Lower leg skin (tissue), 4 donors: ENCODE measurements around the gene KRT1. TPM values are rescaled to one million over a fixed set of nuclear protein-coding genes. Genes with fewer than 3 reads are reported as not detected.

Experiments
- DNase-seq, 2 donors: peaks; one replicate each; pipeline ENCODE4 v3.0.0-alpha.2; 2019; ENCODE audit warnings: low spot score in 2 of 2
- H3K4me3 ChIP-seq: fragments of 200-600 bp; sonication (generic); 2 replicates; pipeline ENCODE4 v1.5.1; 2017; ENCODE audit warnings: mild to moderate bottlenecking, low read depth; ENCODE audit not compliant: poor library complexity, severe bottlenecking
- CTCF ChIP-seq, 3 donors: fragments of 450-650 bp; IDR thresholded peaks; one replicate each; pipeline ENCODE4 v1.5.1; 2016; ENCODE audit warnings: antibody characterized with exemption in 3 of 3, mild to moderate bottlenecking in 3 of 3, moderate library complexity in 2 of 3
- POLR2A ChIP-seq, 2 donors: fragments of 450-650 bp; IDR thresholded peaks; one replicate each; pipeline ENCODE4 v1.6.1; 2016 to 2017; ENCODE audit warnings: antibody characterized with exemption in 2 of 2, mild to moderate bottlenecking in 1 of 2, moderate library complexity in 1 of 2
- WGBS, 2 donors: methylation state at CpG; one replicate each; pipeline ENCODE4 v1.1.5; 2018; 5-methylcytosine and 5-hydroxymethylcytosine counted together
- intact Hi-C: fragments of 100-400 bp; cut with DNase I; formaldehyde crosslinking; loops from one replicate; pipeline ENCODE4 v1.15.0; 2023; ENCODE audit warnings: low total_unique reads
- total RNA-seq, 4 donors: library from RNA; depleted of rRNA; stranded (reverse); fragments of >200 nt; gene quantifications; one replicate each; pipeline ENCODE4 v1.1.0, GENCODE V29; 2016

The KRT1 gene
- total RNA-seq, 4 donors from 2014 or later, result 5,671 to 8,911 (median 6,268) TPM

DNA sequence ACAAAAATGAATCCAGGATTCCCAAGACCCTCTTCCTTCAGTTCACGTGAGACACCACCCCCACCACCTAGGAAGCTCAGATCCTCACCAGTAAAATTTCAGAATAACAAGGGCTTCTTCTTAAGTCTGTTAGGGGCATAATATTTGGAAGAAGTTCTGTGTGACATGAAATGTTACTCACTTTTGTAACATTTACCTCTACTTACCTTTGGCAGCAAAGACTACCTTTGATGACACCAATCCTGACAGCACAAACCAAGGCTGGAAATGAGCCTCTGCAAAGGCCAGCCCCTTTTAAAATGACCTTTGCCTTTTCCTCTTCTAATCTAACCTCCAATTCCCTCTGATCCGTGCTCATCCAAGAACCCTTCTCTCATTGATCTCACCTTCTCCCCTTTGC is 42.5 kb upstream of the KRT1 start:
- 68 to 76% methylated on average over 2 of the region's 2 CpGs for WGBS, 2 donors
- intact Hi-C loops, result no loop called here
- TF ChIP-seq POLR2A (IDR thresholded peaks at IDR 0.05) (no peak), CTCF (IDR thresholded peaks at IDR 0.05) (no peak)

DNA sequence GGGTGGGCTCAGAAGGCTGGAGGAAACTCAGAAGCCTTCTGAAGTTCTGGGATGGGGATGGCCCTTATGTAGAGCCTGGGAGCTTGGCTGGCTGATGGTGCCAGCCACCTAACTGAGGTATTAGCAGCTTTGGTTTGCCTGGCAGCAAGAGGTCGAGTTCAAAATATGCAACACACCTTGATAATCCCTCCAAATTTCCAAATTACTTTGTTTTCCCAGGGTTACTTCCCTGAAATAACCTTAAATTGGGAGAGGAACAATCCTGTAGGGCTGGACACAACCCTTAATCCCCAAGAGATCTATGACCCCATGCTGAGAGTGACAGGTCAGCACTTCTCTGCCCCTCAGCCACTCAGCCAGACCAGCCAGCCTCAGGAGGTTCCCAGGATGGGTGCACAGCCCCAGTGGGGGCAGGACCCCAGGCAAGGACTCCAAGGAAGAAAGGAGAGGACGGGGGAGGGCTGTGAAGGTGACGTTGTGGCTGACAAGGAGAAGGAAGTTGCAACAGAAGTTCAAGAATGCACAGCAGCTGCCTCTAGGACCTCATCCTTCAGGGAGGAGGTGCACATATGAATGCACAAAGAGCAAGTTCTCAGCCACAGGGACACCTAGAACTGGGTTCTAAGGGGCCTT is 41.7 kb upstream of the KRT1 start:
- TF ChIP-seq POLR2A (IDR thresholded peaks at IDR 0.05), result no peak
- no peak for TF ChIP-seq CTCF (IDR thresholded peaks at IDR 0.05)
- no peak for DNase-seq
- 35 to 36% methylated on average over 3 of the region's 3 CpGs for WGBS, 2 donors
- intact Hi-C loops, result no loop called here
- H3K4me3 ChIP-seq, result no peak overlapping the region

More for the DNA sequence above, 42.5 kb upstream of the KRT1 start:
- no peak overlapping the region for H3K4me3 ChIP-seq
- no peak for DNase-seq

DNA sequence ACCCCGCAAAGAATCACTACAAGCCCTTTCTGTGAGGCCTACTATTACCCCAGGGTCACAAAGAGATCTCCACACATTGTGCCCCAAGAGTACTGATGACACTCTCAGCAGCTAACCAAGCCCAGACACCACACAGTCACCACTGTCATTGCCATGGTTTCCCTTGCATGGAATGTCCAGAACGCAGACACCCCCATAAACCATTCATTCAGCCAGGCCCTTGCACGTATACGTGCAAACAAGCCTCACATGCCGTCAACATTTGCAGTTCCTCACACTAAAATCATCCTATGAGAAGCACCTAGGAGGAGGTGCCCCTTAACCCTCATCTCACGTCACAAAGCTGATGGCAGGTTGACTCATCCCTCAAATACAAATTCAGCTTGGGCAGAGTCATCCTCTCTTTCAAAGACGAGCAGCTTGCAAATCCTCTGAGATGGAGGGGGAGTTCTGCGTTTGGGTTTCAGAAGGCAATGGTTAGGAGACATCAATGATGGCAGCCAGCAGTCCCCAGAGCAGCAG is 40.2 kb upstream of the KRT1 start:
- intact Hi-C loops, result no loop called here
- 81 to 87% methylated on average over 8 of the region's 8 CpGs for WGBS, 2 donors
- no peak overlapping the region for H3K4me3 ChIP-seq
- no peak for TF ChIP-seq CTCF (IDR thresholded peaks at IDR 0.05)
- TF ChIP-seq POLR2A (IDR thresholded peaks at IDR 0.05), result no peak
- DNase-seq, result no peak

GRCh38 chr12:52716061-52716460 is 35.9 kb upstream of the KRT1 start:
- intact Hi-C loops, result no loop called here
- WGBS, 2 donors, result 96 to 97% methylated on average over 5 of the region's 5 CpGs
- no peak for TF ChIP-seq CTCF (IDR thresholded peaks at IDR 0.05)
- no peak for DNase-seq
- H3K4me3 ChIP-seq, result no peak overlapping the region

GRCh38 chr12:52715416-52715815 is 35.2 kb upstream of the KRT1 start:
- no peak for DNase-seq
- WGBS, 2 donors, result 87 to 93% methylated on average over 8 to 14 of the region's 14 CpGs
- intact Hi-C loops, result no loop called here

More at GRCh38 chr12:52715416-52715815, 35.2 kb upstream of the KRT1 start:
- TF ChIP-seq CTCF (IDR thresholded peaks at IDR 0.05) (no peak), POLR2A (IDR thresholded peaks at IDR 0.05) (no peak)
- H3K4me3 ChIP-seq, result no peak overlapping the region
